HepG2 (cell line): ENCODE results near the gene CHRNA5. TPM values are rescaled to one million over a fixed set of nuclear protein-coding genes. Genes with fewer than 3 reads are reported as not detected.

Experiments
- ATAC-seq: fragments of 200-7000 bp; cut with Tn5 transposase; 3 replicates; pipeline ENCODE4 v1.9.1; 2020; ENCODE audit warnings: mild to moderate bottlenecking, moderate library complexity
- BruUV-seq: library from RNA; stranded (reverse); fragments of 400-500 nt; replicated peaks from 2 replicates; lab custom pipeline; 2021; lab: Mats Ljungman, UMichigan
- CTCF ChIA-PET: fragments of 300-600 bp; formaldehyde crosslinking; extraction: SDS; loops from one replicate; lab custom pipeline; 2021; ENCODE audit warnings: low total read pairs, inconsistent platforms, low intra/inter-chr PET ratio; lab: Yijun Ruan, JAX
- POLR2A ChIA-PET: fragments of 350-600 bp; sonication (Branson Sonifier 250); formaldehyde crosslinking; loops from one replicate; lab custom pipeline; 2020; ENCODE audit warnings: antibody characterized with exemption, inconsistent platforms; lab: Yijun Ruan, JAX
- DNase-seq: peaks from one replicate; pipeline ENCODE4 v3.0.0-alpha.2; 2015; ENCODE audit warnings: low spot score
- FAIRE-seq: peaks from 3 replicates; lab custom pipeline; 2011; peaks lifted over from hg19 to GRCh38; lab: Jason Lieb, UNC
- H2AFZ ChIP-seq: one replicate; pipeline ENCODE4 v1.6.1; 2011; ENCODE audit warnings: low read length, inconsistent platforms
- H3K27ac ChIP-seq: fragments of 300-600 bp; 3 replicates; pipeline ENCODE4 v1.8.0; 2011; ENCODE audit warnings: mixed run types, mild to moderate bottlenecking, mixed read lengths, low read length, inconsistent platforms; ENCODE audit not compliant: insufficient read depth; ENCODE audit errors: extremely low read length
- H3K27me3 ChIP-seq, 2 experiments: fragments of 200-600 bp in 1 of 2; 2 replicates in 1 of 2; 3 replicates in 1 of 2; pipeline versions ENCODE4 v1.6.0 to v1.8.0; 2011; ENCODE audit warnings: low read length in 2 of 2, mild to moderate bottlenecking in 2 of 2, moderate library complexity in 2 of 2, inconsistent platforms in 1 of 2; ENCODE audit not compliant: insufficient read depth in 2 of 2, control insufficient read depth in 1 of 2
- H3K36me3 ChIP-seq, 2 experiments: fragments of 200-600 bp in 1 of 2; replicated peaks in 1 of 2; 2 replicates in 1 of 2; 3 replicates in 1 of 2; pipeline versions ENCODE4 v1.5.1 to v1.8.0; 2011; ENCODE audit warnings: low read length in 2 of 2, inconsistent platforms in 1 of 2; ENCODE audit not compliant: insufficient read depth in 2 of 2, control insufficient read depth in 1 of 2
- H3K4me1 ChIP-seq: 2 replicates; pipeline ENCODE4 v1.5.1; 2012; ENCODE audit warnings: low read length, inconsistent platforms; ENCODE audit not compliant: insufficient read depth
- H3K4me2 ChIP-seq: 2 replicates; pipeline ENCODE4 v1.6.0; 2011; ENCODE audit warnings: low read depth, low read length, inconsistent platforms
- H3K4me3 ChIP-seq, 3 experiments: fragments of 200-600 bp in 1 of 3; sonication (generic), shearing (Covaris generic) in 1 of 3; replicated peaks in 1 of 3; 2 replicates each; pipeline ENCODE4 v1.5.1; 2011 to 2016; ENCODE audit warnings: low read length in 3 of 3, inconsistent platforms in 2 of 3, low read depth in 2 of 3, mild to moderate bottlenecking in 2 of 3, control low read depth in 1 of 3, mixed read lengths in 1 of 3; ENCODE audit not compliant: insufficient read depth in 1 of 3
- H3K79me2 ChIP-seq: one replicate; pipeline ENCODE4 v1.6.1; 2011; ENCODE audit warnings: low read length, inconsistent platforms; ENCODE audit not compliant: insufficient read depth
- H3K9ac ChIP-seq: 2 replicates; pipeline ENCODE4 v1.6.0; 2011; ENCODE audit warnings: mild to moderate bottlenecking, low read depth, low read length, inconsistent platforms; ENCODE audit not compliant: insufficient read depth
- H3K9me3 ChIP-seq: 2 replicates; pipeline ENCODE4 v1.5.1; 2012; ENCODE audit warnings: mild to moderate bottlenecking, low read length
- H4K20me1 ChIP-seq: 2 replicates; pipeline ENCODE4 v1.6.0; 2011; ENCODE audit warnings: inconsistent platforms, mild to moderate bottlenecking, low read length, moderate library complexity; ENCODE audit not compliant: insufficient read depth
- CBX2 ChIP-seq, 2 experiments: fragments of 200-600 bp in 1 of 2; sonication (generic); formaldehyde crosslinking in 1 of 2; IDR thresholded peaks; 2 replicates each; pipeline versions ENCODE4 v1.7.0 to v1.8.1; 2018 to 2022; ENCODE audit warnings: low read depth in 2 of 2, low read length in 1 of 2, mild to moderate bottlenecking in 1 of 2, missing genetic modification reagents in 1 of 2
- GMEB1 ChIP-seq: sonication (generic); formaldehyde crosslinking; IDR thresholded peaks from 2 replicates; pipeline ENCODE4 v1.5.1; 2020; ENCODE audit warnings: missing genetic modification reagents, mild to moderate bottlenecking, borderline replicate concordance
- MAFK ChIP-seq, 2 experiments: IDR thresholded peaks in 1 of 2; conservative IDR thresholded peaks in 1 of 2; 2 replicates each; pipeline ENCODE4 v1.6.1; 2011; ENCODE audit warnings: improper control_type of control experiment in 2 of 2, low read length in 2 of 2
- PHF8 ChIP-seq: sonication (generic); formaldehyde crosslinking; IDR thresholded peaks from 2 replicates; pipeline ENCODE4 v1.5.0; 2020; ENCODE audit warnings: missing genetic modification reagents
- RBFOX2 ChIP-seq: fragments of 200-400 bp; formaldehyde crosslinking; IDR thresholded peaks from 2 replicates; pipeline ENCODE4 v1.6.1; 2017; ENCODE audit warnings: low read depth, mild to moderate bottlenecking, low read length
- SSRP1 ChIP-seq: IDR thresholded peaks from 2 replicates; pipeline ENCODE4 v1.6.1; 2016; ENCODE audit warnings: control low read depth
- ZBTB20 ChIP-seq: sonication (generic); formaldehyde crosslinking; IDR thresholded peaks from 2 replicates; pipeline ENCODE4 v1.8.1; 2023; ENCODE audit warnings: missing genetic modification reagents, low read depth, mild to moderate bottlenecking, borderline replicate concordance
- ZNF383 ChIP-seq: sonication (generic); formaldehyde crosslinking; IDR thresholded peaks from 2 replicates; pipeline ENCODE4 v1.4.0; 2020; ENCODE audit warnings: missing genetic modification reagents, mild to moderate bottlenecking, borderline replicate concordance
- ZNF503 ChIP-seq: sonication (generic); formaldehyde crosslinking; IDR thresholded peaks from 2 replicates; pipeline ENCODE4 v1.4.0; 2020; ENCODE audit warnings: missing genetic modification reagents
- ZNF709 ChIP-seq: sonication (generic); formaldehyde crosslinking; IDR thresholded peaks from 2 replicates; pipeline ENCODE4 v1.5.0; 2020; ENCODE audit warnings: mild to moderate bottlenecking, missing genetic modification reagents
- ZNF790 ChIP-seq: sonication (generic); formaldehyde crosslinking; IDR thresholded peaks from 2 replicates; pipeline ENCODE4 v1.8.0; 2022; ENCODE audit warnings: missing genetic modification reagents, mild to moderate bottlenecking, borderline replicate concordance
- WGBS: methylation state at CpG from one replicate; pipeline ENCODE4 v1.1.6; 2017; ENCODE audit warnings: low lambda C conversion rate; 5-methylcytosine and 5-hydroxymethylcytosine counted together
- in situ Hi-C: cut with HindIII; loops from 2 replicates; pipeline ENCODE4 v1.10.0; 2017; ENCODE audit warnings: low pct_unique_long_range_greater_than_20kb; ENCODE audit not compliant: extremely low pct_ligation_motif_present
- intact Hi-C: fragments of 100-400 bp; cut with micrococcal nuclease; formaldehyde crosslinking; loops from one replicate; pipeline ENCODE4 v1.10.0; 2022; ENCODE audit not compliant: unreplicated experiment
- polyA plus RNA-seq, 8 experiments: library from polyadenylated mRNA; depleted of rRNA in 3 of 8; stranded (reverse) in 7 of 8; unstranded in 1 of 8; fragments of >200 nt; fragmentation: Illumina TruSeq in 4 of 8; extraction: Trizol in 4 of 8; gene quantifications; 2 replicates each; pipeline versions ENCODE4 v1.2.1 to v1.2.3, GENCODE V29; 2011 to 2016; ENCODE audit warnings: low read depth in 4 of 8, missing spikeins in 1 of 8, mixed read lengths in 1 of 8; ENCODE audit not compliant: insufficient read depth in 1 of 8
- total RNA-seq, 5 experiments: library from RNA; depleted of rRNA; stranded (reverse); fragments of >200 nt; fragmentation: Illumina TruSeq; extraction: Trizol; gene quantifications; 2 replicates each; pipeline ENCODE4 v1.2.3, GENCODE V29; 2016; ENCODE audit warnings: low read depth in 1 of 5
- TF ChIP-seq, protein P1 (sequence below): IDR thresholded peaks from 2 replicates; pipeline ENCODE4 v1.6.1; 2018; ENCODE audit warnings: missing genetic modification reagents

CHRNA5 gene
- total and polyA plus RNA-seq, 2 of the 13 experiments (the other 11 are each of a cell fraction or from before 2014, with no cell fraction given) = 3.7 to 10.5 TPM

GRCh38 chr15:78571382-78571781, 6.1 kb downstream of the CHRNA5 start:
- POLR2A ChIA-PET = interaction anchor here (0.8 kb wide), 1 partner anchor 588 kb away, joined by 3 read pairs; no protein-coding TSS in a partner anchor
- BruUV-seq = no TSS peak

More at GRCh38 chr15:78571382-78571781, 6.1 kb downstream of the CHRNA5 start:
- Histone ChIP-seq H3K9me3 (no peaks in the 10 kb centered on the region), H2AFZ (no peak overlapping the region)
- CTCF ChIA-PET = no interaction called here
- no peak for TF ChIP-seq ZNF790 (CRISPR knock-in tag)
- TF ChIP-seq MAFK (conservative IDR thresholded peaks at IDR 0.05 in 1 of 2, IDR thresholded peaks at IDR 0.05 in 1 of 2; ENCODE audit: low read length in 2 of 2) = no peak
- no peak for TF ChIP-seq SSRP1 (CRISPR knock-in tag)
- TF ChIP-seq GMEB1 = no peak
- TF ChIP-seq PHF8 (CRISPR knock-in tag) = no peak
- no peak for TF ChIP-seq RBFOX2
- TF ChIP-seq CBX2 (IDR thresholded peaks at IDR 0.05; ENCODE audit: low read depth, low read length) = no peak
- no peak for TF ChIP-seq CBX2 (CRISPR knock-in tag; IDR thresholded peaks at IDR 0.05; ENCODE audit: low read depth)
- TF ChIP-seq ZNF709 = no peak
- TF ChIP-seq ZNF383 = no peak
- TF ChIP-seq, protein P1, sequence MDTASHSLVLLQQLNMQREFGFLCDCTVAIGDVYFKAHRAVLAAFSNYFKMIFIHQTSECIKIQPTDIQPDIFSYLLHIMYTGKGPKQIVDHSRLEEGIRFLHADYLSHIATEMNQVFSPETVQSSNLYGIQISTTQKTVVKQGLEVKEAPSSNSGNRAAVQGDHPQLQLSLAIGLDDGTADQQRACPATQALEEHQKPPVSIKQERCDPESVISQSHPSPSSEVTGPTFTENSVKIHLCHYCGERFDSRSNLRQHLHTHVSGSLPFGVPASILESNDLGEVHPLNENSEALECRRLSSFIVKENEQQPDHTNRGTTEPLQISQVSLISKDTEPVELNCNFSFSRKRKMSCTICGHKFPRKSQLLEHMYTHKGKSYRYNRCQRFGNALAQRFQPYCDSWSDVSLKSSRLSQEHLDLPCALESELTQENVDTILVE (CRISPR knock-in tag) = no peak
- TF ChIP-seq ZNF503 = no peak
- no peak for TF ChIP-seq ZBTB20 (CRISPR knock-in tag)
- TF ChIP-seq, all 625 proteins: peak for 0
- Histone ChIP-seq H3K4me3 (no peak overlapping the region), H4K20me1 (no peaks in the 10 kb centered on the region), H3K27me3 (no peaks in the 10 kb centered on the region), H3K27ac (no peak overlapping the region), H3K9ac (no peak overlapping the region), H3K4me2 (no peak overlapping the region), H3K79me2 (peaks cover 1% of the 10 kb centered on the region), H3K36me3 (no peaks in the 10 kb centered on the region), H3K4me1 (peaks cover 9% of the 10 kb centered on the region; the same call in 1 of the 2 replicates)
- ATAC-seq (no peak), DNase-seq (no peak), FAIRE-seq (no peak)
- 95% methylated on average over 4 of the region's 4 CpGs for WGBS
- in situ Hi-C loops (no loop called here), intact Hi-C loops (no loop called here)
